Activated CD4-positive, alpha-beta T cell treated with anti-CD3 and anti-CD28 coated beads, Interleukin-2, amount 50 U/mL, for 4 hours (primary cell): ENCODE data around the gene ILF3.
A peak's percentile ranks its signal among the peaks of the same experiment; 100 is the strongest.

Experiments
- DNase-seq, 2 experiments: peaks; one replicate each; pipeline ENCODE4 v3.0.0-alpha.2; 2020

ILF3 gene

GRCh38 chr19:10678813-10679212 lies 24.7 kb downstream of the ILF3 start:
- no peak for DNase-seq

- DNase-seq: no peak
Measured at GRCh38 chr19:10679743-10680142, 25.6 kb downstream of the ILF3 start.

GRCh38 chr19:10680545-10681135 lies 26.5 kb downstream of the ILF3 start:
- no peak for DNase-seq

GRCh38 chr19:10681658-10682057 lies 27.5 kb downstream of the ILF3 start:
- no peak for DNase-seq

- DNase-seq: no peak
Measured at GRCh38 chr19:10682397-10683063, 28.4 kb downstream of the ILF3 start.

- DNase-seq: no peak
Measured at GRCh38 chr19:10683064-10683426, 28.9 kb downstream of the ILF3 start.

GRCh38 chr19:10683582-10683981 lies 29.4 kb downstream of the ILF3 start:
- DNase-seq: no peak

- no peak for DNase-seq
Measured at GRCh38 chr19:10685210-10685609, 31.1 kb downstream of the ILF3 start.

- DNase-seq: no peak
Measured at GRCh38 chr19:10686193-10686592, 32.0 kb downstream of the ILF3 start.

GRCh38 chr19:10686661-10687517 lies 32.7 kb downstream of the ILF3 start:
- DNase-seq: no peak

- DNase-seq: no peak
Measured at GRCh38 chr19:10687518-10688288, 33.6 kb downstream of the ILF3 start.

GRCh38 chr19:10688545-10689280 lies 34.6 kb downstream of the ILF3 start:
- no peak for DNase-seq

GRCh38 chr19:10690341-10690781 lies 36.2 kb downstream of the ILF3 start:
- no peak for DNase-seq

GRCh38 chr19:10691178-10691881 lies 37.2 kb downstream of the ILF3 start:
- no peak for DNase-seq

GRCh38 chr19:10691883-10692282 lies 37.7 kb downstream of the ILF3 start:
- DNase-seq: no peak

- DNase-seq: no peak
Measured at GRCh38 chr19:10692673-10693264, 38.6 kb downstream of the ILF3 start.

GRCh38 chr19:10694706-10695307 lies 40.7 kb downstream of the ILF3 start:
- DNase-seq: no peak

- DNase-seq: peak; percentile 76 to 78
Measured at GRCh38 chr19:10695401-10696398, 41.6 kb downstream of the ILF3 start.

GRCh38 chr19:10699650-10700335 lies 45.6 kb downstream of the ILF3 start:
- DNase-seq: peak; percentile 68 to 73
